Measurements from ENCODE around the gene SCRG1.

Gene SCRG1

DNA sequence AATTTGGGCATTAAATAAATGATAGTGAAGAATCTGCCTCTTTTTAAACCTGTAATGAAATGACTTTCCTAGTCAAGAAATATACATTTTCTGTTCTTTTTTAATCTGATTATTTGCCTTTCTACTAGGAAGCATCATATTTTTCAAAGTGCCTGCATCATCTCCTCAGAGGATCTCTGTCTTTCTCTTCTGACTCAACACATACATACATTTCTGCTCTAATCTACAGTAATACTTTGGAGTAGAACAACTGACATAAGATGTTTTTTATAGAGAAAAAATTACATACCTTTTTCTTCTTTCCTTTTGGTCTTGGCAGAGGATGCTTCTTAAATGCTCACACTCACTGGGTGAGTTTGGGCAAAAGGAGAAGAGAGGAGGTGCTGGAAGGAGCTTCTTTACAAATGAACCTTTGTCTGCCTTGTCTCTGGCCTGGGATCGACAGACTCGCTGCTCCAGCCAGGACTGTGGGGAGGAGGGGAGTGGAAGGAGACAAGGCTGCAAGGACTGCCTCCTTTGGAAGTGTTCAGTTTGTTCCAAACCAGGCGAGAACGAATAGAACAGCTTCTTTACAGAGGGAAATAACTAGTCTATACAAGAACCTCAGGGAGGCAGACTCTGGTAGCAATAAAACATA, at the start of gene SCRG1:
SCRG1 (minus strand) TSS at position 338 of the 637 bp plus-strand sequence. CDS start 7,702 bp downstream, outside the sequence.
- peak; percentile 71 for DNase-seq

DNA sequence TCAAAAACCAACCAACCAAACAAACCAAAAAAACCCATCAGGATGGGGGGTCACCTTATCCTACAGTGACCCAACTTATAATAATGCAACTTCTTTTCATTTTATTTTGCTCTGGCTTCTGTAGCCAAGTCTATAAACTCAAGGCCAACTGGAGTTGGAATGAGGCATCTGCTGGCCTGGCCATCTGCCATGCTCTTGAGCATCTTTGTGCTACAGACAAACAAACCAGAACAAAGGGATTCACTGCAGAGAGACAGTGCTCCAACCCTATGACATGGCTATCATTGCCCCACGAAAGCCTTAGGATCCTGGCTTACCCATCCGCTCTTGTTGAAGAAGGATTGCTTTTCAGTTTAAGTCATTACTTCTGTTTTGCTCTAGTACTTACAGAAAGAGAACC, 49.2 kb upstream of the SCRG1 start:
- DNase-seq, result peak; percentile 60

DNA sequence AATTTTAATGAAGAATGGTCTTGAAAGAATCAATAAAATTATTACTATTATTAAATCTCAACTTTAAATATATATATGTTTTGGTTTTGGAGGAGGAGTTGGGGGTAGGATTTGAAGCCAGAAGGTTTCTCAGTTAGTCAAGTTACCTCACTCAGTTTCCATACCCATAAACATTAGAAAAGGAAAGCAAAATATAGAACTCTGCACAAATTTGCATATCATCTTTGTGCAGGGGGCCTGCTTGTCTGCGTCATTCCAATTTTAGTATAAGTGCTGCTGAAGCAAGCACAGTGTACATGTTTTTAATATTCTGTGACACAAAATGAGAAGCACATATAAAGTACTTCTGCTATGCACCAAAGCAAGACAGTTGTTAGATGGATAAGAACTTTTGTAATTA, 47.5 kb upstream of the SCRG1 start:
- no peak for DNase-seq

DNA sequence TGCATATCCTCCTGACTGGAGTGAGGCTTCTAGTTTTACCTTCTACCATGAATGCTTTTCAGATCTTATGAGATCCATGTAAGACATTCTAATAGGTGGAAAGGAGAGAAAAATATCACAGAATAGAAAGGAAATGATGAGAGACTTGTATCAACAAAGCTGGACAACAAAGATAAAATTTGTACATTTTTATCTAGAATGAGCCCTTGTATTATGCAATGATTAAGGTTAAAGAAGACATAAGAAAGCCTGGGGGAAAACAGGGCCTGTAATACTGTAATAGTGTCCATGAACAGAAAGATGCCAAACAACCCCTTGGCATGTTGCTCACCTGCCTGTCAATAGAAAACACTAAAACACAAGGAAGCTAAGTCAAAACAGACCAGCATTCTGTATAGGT, 44.2 kb upstream of the SCRG1 start:
- no peak for DNase-seq

DNA sequence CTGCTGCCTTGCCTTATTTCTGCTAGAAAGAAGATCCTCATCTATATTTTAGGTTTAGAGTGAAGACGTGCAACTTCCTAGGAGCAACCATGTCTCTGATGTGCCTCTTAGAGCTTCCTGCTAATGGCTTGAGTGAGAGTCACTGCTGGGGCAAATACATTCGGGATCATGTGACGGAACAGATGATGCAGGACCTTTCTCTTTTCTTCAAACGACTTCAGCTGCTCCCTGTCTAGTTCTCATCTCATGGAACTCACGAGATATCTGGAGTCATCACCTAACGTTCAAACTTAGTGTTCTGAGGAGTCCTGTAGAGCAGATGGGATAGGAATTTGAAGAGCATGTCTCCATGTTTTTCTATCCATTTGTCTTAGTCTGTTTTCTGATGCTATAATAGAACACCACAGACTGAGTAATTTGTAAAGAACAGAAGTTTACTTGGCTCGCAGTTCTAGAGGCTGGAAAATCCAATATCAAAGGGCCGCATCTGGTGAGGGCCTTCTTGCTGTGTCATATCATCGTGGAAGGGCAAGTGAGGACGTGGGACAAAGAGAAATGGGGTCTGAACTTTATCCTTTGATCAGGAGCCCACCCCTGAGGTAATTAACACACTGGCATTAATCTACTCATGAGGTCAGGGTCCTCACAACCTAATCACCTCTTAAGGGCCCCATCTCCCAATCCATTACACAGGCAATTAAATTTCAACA, 43.5 kb upstream of the SCRG1 start:
- no peak for DNase-seq

DNA sequence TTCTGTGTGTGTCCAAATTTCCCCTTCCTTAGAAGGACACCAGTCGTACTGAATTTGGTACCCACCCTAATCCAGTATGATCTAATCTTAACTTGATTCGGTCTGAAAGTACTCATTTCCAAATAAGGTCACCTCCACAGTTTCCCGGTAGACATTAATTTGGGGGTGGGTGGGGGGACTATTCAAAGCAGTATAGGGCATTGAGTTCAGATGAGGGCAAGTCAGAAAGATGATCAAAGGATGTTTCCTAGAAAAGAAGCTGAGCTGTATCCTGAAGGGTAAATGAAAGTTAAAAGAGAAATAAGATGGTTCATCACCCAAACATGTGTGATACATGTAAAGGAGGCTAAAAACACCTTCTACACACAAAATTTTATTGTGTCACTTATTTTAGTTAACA, 42.0 kb upstream of the SCRG1 start:
- DNase-seq, result no peak

DNA sequence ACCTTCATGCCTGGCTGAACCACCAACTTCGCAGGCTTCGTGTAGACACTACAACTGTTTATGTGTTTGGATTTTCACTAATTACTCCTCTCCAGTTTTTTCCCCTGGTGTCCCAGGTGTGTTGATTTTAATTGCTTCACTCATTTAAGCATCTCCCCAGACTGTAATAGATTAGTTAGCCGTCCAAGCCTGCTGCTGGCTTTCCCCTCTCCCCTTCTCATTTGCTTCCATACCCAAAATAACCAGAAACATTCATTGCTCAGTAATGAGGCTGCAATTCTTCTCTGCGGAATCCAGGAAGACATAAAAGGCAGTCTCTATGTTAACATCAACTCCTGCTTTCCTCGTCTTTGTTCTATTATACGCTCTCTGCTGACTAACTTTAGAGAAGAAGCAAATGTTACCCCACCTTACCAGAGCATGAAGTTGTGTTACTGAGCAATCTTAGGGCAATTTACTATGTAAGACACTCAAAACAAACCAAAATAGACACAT, 37.9 kb upstream of the SCRG1 start:
- no peak for DNase-seq

DNA sequence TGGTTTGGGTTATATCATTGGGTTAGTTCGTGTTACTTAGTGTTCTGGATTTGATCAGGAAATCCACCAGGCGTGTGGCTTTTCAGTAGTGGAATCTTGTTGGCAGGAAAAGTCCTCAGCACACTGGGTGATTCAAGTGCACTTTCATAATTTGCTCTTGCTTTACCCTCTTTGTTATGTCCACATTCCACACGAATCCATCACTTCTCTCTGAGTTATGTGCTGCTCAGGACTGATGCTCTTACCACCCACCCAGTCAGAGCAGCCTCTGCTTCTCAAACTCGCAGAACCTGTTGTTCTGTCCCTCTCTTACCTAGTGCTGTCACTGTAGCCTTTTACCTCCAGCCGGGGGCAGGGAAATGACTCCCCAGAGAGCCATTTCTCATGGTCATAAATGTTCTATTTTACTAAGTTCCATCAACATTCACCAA, 37.2 kb upstream of the SCRG1 start:
- no peak for DNase-seq

DNA sequence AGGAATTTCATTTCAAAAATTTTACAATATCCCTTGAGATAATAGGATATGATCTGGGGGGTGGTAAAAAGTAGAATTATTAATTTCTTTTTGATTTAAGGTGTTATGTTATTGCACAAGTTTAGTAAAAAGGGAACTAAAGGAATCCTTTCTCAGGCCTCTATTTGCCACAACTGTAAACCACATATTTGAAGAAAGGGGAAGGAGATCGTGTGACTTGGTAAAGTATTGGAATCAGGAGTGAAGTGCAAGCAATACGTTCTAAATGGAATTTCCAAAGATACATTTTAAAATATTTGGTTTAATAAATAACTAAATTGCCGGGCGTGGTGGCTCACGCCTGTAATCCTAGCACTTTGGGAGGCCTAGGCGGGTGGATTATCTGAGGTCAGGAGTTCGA, 35.3 kb upstream of the SCRG1 start:
- DNase-seq, result no peak

DNA sequence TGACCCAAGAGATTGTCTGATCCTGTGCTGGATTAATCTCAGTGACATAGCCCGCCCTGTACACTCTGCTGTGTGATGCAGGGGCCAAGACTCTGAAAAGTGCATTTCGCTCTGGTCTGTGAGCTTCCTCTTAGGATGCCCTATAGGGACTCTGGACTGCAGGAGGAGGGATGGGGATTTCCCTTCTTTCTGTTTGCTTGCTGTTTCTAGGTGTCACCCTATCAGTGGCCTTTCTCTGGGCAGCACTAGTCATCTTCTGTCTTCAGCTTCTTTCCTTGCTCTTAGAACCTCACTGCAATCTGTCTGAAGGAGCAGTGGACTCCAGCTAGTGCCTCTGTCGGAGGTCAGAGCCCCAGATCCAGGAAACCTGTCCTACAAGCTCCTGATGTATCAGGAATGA, 34.5 kb upstream of the SCRG1 start:
- no peak for DNase-seq

DNA sequence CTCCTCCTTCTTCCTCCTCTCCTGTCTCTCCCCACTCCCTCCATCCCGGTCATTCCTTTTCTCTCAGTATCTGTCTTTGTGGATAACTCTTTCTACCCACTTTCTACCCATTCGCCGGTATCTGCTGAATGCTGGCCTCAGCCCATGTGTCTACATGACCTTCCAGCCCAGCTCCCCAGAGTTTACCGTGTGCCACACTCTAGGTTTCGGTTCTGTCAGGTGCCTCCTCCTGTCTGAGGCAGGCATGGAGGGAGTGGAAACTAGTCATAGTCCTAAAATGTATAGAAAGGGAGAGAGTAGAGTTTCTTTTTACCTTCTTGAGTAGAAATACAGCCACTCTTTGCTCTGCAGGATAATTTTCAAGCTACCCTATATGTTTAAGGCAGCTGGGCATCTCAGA, 33.5 kb upstream of the SCRG1 start:
- no peak for DNase-seq

DNA sequence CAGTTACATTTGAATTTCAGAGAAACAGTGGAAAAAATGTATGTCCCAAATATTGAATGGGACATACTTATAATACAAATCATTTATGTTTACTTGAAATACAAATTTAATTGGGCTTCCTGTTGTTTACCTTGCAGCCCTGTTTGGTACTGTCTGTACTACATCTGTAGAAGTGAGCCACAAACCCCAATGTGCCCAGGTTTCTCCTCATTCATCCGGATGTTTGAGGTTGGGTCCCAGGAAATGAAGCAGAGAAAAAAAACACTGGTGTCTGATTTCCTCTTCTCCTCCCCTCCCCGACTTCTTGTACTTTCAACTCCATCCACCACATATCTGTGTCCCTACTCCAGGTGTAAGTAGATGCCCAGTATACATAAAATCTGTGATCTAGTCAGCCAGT, 27.1 kb upstream of the SCRG1 start:
- no peak for DNase-seq

DNA sequence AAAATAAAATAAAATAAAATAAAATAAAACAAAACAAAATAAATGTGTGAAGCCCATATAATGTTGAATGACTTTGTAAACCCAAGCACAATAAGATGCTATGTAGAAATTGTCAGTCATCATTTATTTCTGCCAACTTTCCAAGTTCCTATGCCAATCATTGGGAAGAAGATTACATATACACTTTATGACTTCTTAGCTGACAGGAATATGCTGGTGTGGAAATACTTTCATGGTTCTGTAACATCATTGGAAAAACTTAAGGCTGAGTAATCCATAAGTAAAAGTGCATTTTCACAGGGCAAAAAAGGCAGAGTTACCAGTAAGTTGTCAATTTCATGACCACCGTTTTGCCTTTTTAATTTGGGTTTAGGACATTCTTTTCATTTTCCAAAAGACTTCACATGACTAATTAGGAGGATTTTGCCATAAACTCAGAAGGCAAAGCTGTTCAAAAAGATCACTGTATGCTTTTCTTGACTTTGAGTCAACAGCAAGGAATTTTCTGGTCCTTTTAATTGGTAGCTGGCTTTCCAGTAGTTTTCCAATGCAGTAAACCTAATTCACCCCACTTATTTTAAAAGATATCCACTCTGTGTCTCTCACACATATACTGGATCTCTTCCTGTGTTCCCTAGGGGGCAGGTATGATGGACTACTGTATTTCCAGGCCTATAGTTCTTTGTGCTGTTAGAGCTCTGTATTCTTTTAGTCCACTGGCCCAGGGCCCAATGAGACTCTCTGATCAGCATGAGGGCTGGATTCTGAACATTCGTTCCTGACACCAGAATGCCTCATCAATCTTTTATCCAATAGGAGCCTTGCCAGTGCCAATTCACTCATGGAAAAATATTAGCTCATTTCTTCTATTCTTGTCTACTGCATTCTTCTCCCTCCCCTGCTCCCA, 26.2 kb upstream of the SCRG1 start:
- DNase-seq, result no peak

DNA sequence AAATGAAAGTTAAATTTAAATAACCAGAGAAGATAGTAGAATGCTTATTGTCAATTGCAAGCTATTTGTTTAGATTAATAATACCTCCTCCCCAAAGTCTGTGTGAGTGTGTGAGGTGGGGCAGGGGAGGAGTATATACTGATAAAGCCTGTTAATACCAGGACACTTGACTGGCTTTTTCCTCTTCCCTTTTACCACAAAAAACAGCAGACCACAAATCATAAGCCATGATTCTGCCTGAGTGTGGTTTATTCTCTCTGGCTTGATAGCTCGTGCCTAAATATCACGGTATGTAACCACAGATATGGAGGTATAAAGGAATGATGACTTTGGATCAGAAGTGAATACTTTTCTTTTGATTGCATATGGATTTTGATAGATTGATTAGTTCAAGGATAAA, 21.9 kb upstream of the SCRG1 start:
- DNase-seq, result no peak

DNA sequence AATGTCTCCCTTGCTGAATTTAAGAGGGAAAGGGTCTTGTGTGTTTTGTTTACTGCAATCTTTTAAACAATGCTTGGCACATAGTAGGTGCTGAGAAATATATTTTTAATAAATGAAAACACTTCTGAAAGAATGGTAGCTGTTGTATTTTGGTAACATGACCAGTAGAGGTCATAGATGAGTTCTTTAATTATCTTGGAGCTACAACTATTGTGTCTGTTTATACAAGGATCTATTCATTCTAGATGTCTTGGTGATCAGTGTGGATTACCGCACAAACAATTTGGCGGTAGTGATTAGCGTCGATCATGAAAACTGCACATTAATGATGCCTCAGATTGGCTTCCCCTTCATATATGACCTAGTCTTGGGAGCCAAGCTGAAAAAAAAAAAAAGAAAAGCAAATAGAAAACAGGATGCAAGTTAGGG, 21.4 kb upstream of the SCRG1 start:
- DNase-seq, result peak; percentile 45

DNA sequence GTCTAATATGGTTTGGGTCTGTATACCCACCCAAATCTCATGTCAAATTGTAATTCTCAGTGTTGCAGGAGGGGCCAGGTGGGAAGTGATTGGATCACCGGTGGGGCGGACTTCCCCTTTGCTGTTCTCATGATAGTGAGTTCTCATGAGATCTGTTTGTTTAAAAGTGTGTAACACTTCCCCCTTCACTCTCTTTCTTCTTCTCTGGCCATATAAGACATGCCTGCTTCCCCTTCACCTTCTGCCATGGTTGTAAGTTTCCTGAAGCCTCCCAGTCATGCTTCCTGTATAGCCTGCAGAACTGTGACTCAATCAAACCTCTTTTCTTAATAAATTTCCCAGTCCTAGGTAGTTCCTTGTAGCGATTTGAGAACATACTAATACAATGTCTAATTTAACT, 19.7 kb upstream of the SCRG1 start:
- DNase-seq, result no peak

DNA sequence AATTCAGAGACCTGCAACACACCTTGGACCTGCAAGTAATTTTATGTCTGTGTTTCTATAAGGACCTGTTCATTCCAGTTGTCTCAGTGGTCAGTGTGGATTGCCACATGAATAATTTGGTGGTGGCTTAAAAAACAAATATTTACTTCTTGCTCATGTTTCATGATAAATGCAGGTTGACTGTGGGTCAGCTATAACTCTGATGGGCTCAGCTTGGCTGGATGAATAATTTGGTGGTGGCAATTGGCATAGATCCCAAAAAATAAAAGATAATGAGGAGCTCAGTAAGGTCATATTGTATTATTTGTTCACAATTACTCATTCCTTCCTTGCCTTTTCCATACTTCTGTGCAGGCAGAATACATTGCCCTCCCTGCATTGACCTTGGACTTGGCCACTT, 18.9 kb upstream of the SCRG1 start:
- no peak for DNase-seq

DNA sequence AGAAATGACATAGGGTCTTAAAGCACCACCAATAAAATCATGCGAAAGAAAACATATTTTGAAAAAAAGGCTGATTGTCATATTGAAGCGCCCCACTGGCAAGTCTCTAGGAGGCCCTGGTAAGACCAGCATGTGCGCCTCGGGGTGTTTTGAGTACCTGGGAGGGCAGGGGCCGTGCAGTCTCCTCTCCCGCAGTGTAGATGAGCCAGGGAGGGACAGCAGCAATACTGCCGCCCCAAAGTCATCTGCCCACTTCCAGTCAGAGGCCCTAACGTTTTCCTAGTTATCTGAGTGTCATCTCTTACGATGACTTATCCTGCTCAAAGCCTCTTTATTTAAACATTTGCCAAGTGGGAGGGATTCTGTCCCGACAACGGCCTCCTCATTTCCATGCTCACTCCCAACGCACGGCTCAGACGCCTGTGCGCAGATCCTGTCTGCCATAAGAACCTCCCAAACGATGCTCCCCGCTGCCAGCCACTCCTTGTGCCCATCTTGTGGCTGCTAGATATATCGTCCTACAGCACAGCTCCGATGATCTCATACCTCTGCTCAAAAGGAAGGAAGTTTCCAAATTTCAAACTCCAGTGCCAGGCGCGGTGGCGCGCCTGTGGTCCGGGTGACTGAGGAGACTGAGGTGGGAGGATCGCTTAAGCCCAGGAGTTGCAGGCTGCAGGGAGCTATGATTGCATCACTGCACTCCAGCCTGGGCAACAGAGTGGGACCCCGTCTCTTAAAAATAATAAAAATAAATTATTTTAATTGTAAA, 17.2 kb upstream of the SCRG1 start:
- DNase-seq, result peak; percentile 46

DNA sequence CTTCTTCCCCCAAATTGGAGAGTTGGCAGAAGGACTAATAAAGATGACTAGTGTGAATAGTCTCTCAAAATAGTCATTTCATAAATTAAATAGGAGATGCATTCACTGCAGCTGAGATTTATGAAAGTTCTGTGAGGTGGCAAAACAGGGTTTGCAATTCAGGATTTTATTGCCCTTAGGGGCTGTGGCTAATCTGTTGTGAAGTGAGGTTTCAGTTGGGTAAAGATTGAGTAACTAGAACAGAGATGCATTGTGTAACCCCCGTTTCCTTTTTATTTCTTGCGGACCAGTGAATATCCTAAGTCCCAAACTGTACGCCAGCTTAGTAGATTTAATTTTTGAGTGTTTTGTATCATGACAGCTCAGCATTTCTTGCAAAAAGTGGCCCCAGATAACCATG, 16.2 kb upstream of the SCRG1 start:
- peak; percentile 14 for DNase-seq

DNA sequence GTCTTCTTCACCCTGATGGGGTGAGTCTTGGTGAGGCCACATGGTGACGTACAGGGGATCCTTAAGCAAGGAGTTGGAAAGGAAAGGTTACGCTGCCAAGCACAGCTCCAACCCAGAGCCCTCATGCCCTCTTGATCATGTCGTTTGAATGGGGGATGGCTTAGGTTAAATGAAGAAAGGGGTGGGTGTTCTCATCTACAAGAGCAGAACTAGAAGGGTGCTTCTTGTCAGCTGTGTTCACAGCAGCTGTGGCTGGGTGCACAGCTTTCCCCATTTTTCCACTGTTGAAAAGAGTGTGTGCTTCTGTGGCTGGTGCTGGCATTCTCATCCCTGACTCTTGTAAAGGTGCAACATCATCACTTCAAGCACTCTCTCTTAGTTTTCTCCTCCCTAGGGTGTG, 15.5 kb upstream of the SCRG1 start:
- DNase-seq, result no peak

DNA sequence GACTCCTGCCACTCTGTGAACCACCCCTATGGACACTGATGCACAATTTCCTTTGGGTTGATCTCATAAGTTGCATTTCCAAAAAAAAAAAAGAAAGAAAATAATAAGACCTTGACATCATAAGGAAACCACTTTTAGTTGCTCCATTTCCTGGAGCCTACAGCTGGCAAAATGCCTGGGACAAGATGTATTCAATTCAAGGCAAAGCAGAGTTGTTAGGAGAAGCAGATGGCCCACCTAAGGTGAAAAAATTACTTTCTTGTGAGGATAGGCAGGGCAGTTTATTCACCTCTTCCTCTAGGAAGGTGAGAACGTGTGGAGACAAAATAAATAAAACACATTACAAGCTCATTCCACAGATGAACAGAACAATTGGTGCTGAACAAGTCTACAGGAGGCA, 14.1 kb upstream of the SCRG1 start:
- DNase-seq, result no peak

DNA sequence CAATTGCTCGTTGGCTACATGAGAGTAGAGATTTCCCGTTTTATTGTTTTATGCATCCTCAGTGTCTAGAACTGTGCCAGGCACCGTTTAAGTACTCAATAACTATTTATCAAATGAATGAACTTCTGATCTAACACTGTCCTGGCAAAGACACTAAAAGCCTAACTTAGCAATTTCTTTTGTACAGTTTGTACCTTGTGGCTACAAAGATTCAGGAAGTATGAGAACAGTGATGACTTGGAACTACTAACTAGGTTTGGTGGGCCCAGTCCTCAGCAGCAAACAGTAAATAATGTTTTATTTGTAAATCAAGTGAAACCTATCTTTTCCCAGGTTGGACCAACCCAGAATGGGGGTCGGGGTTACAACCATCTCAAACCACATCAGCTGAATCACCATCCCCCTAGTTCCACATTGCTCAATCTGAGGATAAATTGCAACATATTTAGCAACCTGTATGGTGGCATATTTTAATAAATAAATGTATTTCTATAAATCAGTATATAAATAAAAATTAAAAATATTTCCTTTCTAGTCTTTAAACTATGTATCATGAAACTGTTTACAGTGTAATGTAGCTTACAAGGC, 12.3 kb upstream of the SCRG1 start:
- DNase-seq, result no peak

All from midbrain (tissue), 1 donor.